Nephron (organoid): ENCODE results near the gene DAGLA.
"Not testable (repeated sequence)": the region's sequence is repeated elsewhere in the genome, so short reads cannot be mapped to it uniquely, and the experiment has no call there.

Source experiments
- H3K27ac Mint-ChIP-seq, 3 experiments: 2 replicates each; pipeline ENCODE4 v1.8.0; 2020; ENCODE audit warnings: mixed read lengths in 3 of 3, mild to moderate bottlenecking in 2 of 3, moderate library complexity in 1 of 3
- H3K27me3 Mint-ChIP-seq: 2 replicates; pipeline ENCODE4 v1.8.0; 2021; ENCODE audit warnings: low read depth, mild to moderate bottlenecking, moderate library complexity, mixed read lengths
- H3K36me3 Mint-ChIP-seq: 2 replicates; pipeline ENCODE4 v1.8.0; 2020; ENCODE audit warnings: low read depth, mixed read lengths
- H3K4me1 Mint-ChIP-seq: 2 replicates; pipeline ENCODE4 v1.8.0; 2020; ENCODE audit warnings: mixed read lengths
- H3K4me3 Mint-ChIP-seq, 3 experiments: 2 replicates each; pipeline ENCODE4 v1.8.0; 2020; ENCODE audit warnings: mild to moderate bottlenecking in 3 of 3, mixed read lengths in 3 of 3, moderate library complexity in 2 of 3
- H3K9me3 Mint-ChIP-seq: 2 replicates; pipeline ENCODE4 v1.8.0; 2020; ENCODE audit warnings: mixed read lengths
- CTCF ChIP-seq, 3 experiments: fragments of 200-600 bp; sonication (generic); IDR thresholded peaks; one replicate each; pipeline ENCODE4 v1.5.0; 2021; ENCODE audit warnings: antibody characterized with exemption in 3 of 3; ENCODE audit not compliant: unreplicated experiment in 3 of 3

Gene DAGLA

GRCh38 chr11:61671527-61671926, 8.7 kb upstream of the DAGLA start:
- Mint-ChIP-seq H3K36me3 (no peaks in the 10 kb centered on the region), H3K4me1 (peaks cover 24% of the 10 kb centered on the region), H3K9me3 (no peaks in the 10 kb centered on the region), H3K27me3 (peaks cover 30% of the 10 kb centered on the region), H3K27ac (no peak overlapping the region), H3K4me3 (no peak overlapping the region)
- peak in 1 of 3 experiments; percentile 16 for TF ChIP-seq CTCF (IDR thresholded peaks at IDR 0.05; ENCODE audit: unreplicated experiment in 3 of 3)

GRCh38 chr11:61673946-61674467, 6.2 kb upstream of the DAGLA start:
- not testable (repeated sequence) for H3K4me3 Mint-ChIP-seq, H3K36me3 Mint-ChIP-seq, H3K27ac Mint-ChIP-seq, H3K9me3 Mint-ChIP-seq
- Mint-ChIP-seq H3K4me1 (peaks cover 39% of the 10 kb centered on the region), H3K27me3 (peaks cover 35% of the 10 kb centered on the region)

- Mint-ChIP-seq H3K27me3 (peaks cover 37% of the 10 kb centered on the region), H3K9me3 (no peaks in the 10 kb centered on the region), H3K4me3 (peak overlapping the region in 1 of 3 experiments; percentile 38), H3K27ac (peak overlapping the region; percentile 63 to 86 (median 74)), H3K36me3 (no peaks in the 10 kb centered on the region), H3K4me1 (peaks cover 44% of the 10 kb centered on the region)
- no peak for TF ChIP-seq CTCF (IDR thresholded peaks at IDR 0.05; ENCODE audit: unreplicated experiment in 3 of 3)
Observed at GRCh38 chr11:61675826-61676225, 4.4 kb upstream of the DAGLA start.

- Mint-ChIP-seq H3K36me3 (no peaks in the 10 kb centered on the region), H3K9me3 (no peaks in the 10 kb centered on the region), H3K27me3 (peaks cover 18% of the 10 kb centered on the region), H3K27ac (peak overlapping the region; percentile 48 to 91 (median 59)), H3K4me3 (peak overlapping the region; percentile 66 to 84 (median 82)), H3K4me1 (peaks cover 38% of the 10 kb centered on the region)
- no peak for TF ChIP-seq CTCF (IDR thresholded peaks at IDR 0.05; ENCODE audit: unreplicated experiment in 3 of 3)
Observed at GRCh38 chr11:61679296-61679695, 895 bp upstream of the DAGLA start.

- no peak overlapping the region for H3K4me3 Mint-ChIP-seq
- TF ChIP-seq CTCF (IDR thresholded peaks at IDR 0.05; ENCODE audit: unreplicated experiment in 3 of 3): no peak
- H3K36me3 Mint-ChIP-seq: no peaks in the 10 kb centered on the region
- peaks cover 27% of the 10 kb centered on the region for H3K4me1 Mint-ChIP-seq
- no peaks in the 10 kb centered on the region for H3K9me3 Mint-ChIP-seq
- H3K27ac Mint-ChIP-seq: peak overlapping the region in 1 of 3 experiments; percentile 34
- H3K27me3 Mint-ChIP-seq: peaks cover 15% of the 10 kb centered on the region
Observed at GRCh38 chr11:61680622-61681221, 531 bp downstream of the DAGLA start.

GRCh38 chr11:61682093-61682732, 2.0 kb downstream of the DAGLA start:
- H3K36me3 Mint-ChIP-seq: no peaks in the 10 kb centered on the region
- peaks cover 12% of the 10 kb centered on the region for H3K27me3 Mint-ChIP-seq
- H3K4me1 Mint-ChIP-seq: peaks cover 13% of the 10 kb centered on the region
- no peak overlapping the region for H3K4me3 Mint-ChIP-seq
- H3K27ac Mint-ChIP-seq: no peak overlapping the region
- no peak for TF ChIP-seq CTCF (IDR thresholded peaks at IDR 0.05; ENCODE audit: unreplicated experiment in 3 of 3)
- H3K9me3 Mint-ChIP-seq: no peaks in the 10 kb centered on the region
